Germinal center (tissue), 1 donor: Measurements from ENCODE around the gene MIB1.

Experiments
- DNase-seq: peaks from one replicate; pipeline ENCODE4 v3.0.0; 2012; ENCODE audit warnings: mixed read lengths, low spot score

The MIB1 gene

DNA sequence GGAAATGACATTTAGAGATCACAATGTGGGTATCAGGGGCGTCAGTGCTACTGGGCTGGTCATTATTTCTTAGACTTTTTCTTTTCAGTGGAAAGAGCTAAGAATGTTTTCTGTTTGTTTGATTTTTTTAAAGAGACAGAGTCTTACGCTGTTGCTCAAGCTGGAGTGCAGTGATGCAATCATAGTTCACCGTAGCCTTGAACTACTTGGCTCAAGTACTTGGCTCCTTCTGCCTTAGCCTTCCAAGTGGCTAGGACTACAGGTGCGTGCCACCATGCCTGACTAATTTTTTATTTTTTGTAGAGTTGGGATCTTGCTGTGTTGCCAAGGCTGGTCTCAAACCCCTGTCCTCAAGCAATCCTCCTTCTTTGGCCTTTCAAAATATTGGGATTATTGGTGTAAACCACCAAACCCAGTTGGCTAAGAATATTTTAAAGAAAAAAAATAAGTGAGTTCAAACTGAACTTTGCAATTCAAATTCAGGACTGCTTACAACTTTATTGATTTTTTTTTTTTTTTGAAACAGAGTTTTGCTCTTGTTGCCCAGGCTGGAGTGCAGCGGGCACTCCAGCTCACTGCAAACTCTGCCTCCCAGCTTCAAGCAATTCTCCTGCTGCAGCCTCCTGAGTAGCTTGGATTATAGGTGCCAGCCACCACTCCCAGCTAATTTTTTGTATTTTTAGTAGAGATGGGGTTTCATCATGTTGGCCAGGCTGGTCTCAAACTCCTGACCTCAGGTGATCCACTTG, 154.2 kb downstream of the MIB1 start:
- no peak for DNase-seq

DNA sequence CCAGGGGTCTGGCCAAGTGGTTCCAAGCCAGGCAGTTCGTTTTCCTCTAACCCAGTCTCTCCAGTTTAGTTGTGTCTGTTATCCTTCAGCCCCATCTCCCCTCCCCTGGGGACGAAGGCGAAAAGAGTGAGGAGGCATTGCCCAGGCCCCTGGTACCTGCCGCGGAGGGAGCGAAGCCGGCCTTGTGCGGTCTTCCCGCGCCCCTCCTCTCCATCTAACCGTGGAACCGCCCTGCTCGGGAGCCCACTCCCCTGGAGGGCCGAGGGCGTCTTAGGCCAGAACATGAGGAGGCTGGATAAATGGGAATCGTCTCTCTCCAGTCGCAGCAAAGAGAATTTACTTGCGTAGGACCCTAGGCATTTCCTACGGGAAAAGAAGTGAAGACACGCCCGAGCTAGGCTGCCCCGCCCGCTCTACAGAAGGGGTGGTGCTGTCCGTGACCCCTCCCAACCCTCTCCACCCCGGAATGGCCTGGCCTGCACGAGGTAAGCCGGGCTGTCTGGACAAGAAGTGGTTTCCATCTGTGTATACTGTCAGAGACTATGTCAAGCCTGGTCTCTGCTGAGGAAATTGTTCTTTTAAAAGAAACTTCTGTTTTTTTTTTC, 156.2 kb downstream of the MIB1 start:
- no peak for DNase-seq

DNA sequence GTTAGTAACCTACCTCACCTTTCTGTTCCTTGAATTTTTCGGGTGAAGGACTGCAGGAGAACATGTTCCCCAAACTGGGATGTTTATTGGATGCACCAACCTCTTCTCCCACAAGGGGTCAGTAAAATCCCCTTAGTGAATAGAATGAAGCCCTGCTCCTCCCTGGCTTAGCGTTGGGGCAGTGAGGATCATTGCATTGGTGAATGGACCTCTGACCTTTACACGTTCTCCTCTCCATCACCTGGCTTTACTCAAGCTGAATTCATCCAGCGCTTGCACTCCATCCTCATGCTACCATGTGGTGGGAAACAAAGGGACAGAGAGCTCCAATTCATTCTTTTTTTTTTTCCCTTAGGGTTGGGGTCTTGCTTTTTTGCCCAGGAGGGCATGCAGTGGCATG, 157.2 kb downstream of the MIB1 start:
- peak; percentile 34 for DNase-seq

DNA sequence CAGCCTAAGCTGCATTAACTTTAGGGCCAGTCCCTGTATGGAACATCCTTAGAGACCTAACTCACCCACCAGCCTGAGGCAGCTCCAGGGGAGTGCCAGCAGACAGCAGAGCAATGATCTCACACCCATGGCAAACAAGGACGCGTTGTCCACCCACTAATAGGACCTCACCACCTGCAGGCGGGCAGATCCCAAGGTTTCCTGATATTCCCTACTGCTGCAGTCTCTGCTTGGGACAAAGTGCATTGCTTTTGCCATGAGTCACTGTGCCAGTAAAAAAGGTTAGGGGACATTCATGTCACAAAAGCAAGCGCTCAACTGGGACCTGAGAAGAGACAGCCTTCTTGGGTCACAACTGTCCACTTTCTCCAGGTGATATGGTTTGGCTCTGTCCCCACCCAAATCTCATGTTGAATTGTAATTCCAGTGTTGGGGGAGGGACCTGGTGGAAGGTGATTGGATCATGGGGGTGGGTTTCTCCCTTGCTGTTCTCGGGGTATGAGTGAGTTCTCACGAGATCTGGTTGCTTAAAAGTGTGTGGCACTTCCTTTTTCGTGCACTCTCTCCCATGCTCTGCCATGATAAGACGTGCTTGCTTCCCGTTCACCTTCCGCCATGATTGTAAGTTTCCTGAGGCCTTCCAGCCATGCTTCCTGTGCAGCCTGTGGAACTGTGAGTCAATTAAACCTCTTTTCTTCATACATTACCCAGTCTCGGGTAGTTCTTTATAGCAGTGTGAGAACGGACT, 160.2 kb downstream of the MIB1 start:
- no peak for DNase-seq

DNA sequence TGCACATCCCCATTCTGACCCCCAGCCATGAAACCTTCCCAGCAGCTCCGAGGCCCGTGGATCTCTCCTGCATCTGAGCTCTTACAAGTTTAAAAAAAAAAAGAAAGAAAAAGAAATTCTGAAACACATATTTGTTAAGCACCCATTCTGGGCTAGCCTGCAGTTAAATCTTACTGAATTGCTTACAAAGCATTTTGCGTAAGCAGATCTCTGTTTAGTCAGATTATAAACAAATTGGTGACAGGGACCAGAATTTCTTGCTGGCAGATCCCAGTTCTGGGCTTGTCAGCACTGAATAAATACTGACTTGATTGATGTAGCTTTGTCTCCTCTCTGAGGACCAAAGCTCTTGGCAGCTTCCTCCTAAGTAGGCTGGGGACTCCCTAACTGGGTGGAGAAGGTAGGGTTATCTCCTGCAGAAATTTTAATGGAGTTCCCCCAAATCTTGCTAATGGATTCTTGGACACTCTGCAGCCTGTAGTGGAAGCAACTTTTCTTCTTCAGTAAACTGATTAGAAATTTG, 160.9 kb downstream of the MIB1 start:
- DNase-seq = no peak

DNA sequence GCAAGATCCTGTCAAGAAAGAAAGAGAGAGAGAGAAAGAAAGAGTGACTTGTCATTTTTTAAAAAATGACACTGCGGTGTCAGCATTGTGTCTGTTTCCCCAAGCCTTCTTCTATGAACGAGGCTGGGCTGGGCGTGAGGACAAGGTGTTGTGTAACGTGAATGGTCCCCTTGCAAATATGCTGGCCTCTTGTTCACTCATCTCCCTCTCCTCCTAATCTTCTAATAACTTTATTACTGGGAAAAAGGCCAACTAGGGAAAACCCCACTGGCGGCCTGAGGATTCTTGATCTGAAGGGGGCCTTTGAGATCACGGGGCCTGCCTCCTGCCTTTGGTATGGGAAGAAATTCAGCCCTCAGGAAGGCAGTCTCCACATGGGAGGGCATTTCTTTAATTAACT, 163.1 kb downstream of the MIB1 start:
- DNase-seq = no peak

DNA sequence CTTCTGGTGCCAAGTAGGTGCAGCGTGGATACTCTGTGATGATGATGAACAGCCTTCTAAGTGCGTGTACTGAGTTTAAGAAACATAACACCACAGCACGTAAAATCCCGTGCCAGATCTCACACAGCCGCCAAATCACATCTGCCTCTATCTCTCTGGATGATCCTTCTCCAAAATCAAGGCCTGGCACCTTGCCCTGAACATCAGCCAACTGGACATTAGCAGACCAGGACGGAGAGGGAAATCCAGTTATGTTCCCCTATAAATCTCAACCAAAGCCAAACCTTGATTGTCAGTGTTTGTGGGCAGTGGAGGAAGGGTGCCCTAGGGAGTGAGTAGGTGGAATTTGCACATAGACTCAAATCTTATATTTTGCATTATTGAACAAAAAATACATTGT, 164.3 kb downstream of the MIB1 start:
- no peak for DNase-seq

DNA sequence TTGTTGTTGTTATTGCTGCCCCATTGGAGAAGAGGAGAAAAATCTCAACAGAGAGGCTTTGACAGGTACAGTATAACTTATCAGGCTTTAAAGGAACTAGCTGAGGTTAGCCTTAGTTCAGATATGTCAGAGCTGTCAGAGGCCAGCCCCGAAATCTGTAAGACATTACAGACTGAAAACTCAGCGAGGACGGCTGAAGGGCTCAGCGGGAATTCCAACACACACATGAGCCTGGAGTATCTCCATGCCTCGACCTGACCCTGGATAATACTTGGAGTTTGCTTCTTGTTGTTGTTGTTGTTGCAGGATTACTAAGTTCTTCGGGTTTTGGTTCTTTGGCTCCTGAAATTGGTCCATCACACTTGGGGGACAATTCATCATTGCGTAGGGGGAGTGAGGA, 166.9 kb downstream of the MIB1 start:
- no peak for DNase-seq

DNA sequence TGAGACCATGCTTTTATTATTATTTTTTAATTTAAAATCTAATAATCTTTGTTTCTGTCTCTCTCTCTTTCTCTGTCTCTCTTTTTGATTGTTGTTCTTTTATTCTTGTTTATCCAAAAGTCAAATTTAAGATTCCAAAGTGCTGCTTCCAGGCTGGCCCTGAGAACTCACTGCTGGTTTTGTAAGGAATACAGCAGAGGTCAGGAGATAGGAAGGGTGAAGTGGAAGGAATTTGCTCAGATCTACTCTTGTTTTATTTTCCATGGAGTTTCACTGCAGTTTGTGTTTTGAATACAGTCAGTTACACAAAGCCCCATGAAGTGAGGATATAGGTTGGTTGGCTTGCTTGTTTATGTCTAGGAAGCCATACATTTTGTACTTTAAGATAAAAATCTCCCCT, 168.1 kb downstream of the MIB1 start:
- DNase-seq = no peak

DNA sequence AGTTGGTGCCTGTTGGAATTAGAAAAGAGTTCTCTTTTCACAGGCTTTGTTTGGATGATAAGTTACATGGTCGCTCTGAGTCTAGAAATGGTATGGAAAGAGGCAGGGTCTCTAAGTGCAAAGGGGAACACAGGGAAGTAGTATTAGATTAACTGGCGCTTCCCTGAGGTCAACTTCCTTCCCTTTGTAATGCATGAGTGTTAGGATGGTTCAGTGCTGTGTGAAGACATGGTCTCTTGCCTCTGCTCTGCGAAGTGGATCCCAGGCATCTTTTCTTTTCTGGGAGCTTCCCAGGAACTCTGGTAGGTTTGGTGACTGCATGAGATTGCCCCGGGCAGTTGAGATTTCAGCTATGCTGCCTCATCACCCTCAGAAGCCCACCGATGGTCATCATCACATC, 170.3 kb downstream of the MIB1 start:
- no peak for DNase-seq

DNA sequence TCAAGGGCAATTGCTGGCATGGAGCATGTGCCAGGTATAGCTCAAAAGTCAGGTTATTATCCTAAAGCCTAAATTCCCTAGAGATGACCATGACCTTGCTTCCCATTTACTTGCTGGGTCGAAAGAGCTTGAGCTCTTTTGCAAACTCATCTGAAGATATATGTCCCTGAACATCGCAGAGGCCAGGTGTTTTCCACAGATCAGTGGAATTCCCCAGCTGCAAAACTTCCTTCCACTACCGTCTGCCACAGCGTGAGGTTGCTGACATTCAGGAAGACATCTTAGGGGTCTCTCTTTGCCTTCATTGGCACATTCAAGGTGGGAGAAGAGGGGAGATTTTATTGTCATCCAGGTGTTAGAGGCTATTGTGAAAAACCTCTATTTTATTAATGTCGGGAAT, 171.0 kb downstream of the MIB1 start:
- DNase-seq = no peak

DNA sequence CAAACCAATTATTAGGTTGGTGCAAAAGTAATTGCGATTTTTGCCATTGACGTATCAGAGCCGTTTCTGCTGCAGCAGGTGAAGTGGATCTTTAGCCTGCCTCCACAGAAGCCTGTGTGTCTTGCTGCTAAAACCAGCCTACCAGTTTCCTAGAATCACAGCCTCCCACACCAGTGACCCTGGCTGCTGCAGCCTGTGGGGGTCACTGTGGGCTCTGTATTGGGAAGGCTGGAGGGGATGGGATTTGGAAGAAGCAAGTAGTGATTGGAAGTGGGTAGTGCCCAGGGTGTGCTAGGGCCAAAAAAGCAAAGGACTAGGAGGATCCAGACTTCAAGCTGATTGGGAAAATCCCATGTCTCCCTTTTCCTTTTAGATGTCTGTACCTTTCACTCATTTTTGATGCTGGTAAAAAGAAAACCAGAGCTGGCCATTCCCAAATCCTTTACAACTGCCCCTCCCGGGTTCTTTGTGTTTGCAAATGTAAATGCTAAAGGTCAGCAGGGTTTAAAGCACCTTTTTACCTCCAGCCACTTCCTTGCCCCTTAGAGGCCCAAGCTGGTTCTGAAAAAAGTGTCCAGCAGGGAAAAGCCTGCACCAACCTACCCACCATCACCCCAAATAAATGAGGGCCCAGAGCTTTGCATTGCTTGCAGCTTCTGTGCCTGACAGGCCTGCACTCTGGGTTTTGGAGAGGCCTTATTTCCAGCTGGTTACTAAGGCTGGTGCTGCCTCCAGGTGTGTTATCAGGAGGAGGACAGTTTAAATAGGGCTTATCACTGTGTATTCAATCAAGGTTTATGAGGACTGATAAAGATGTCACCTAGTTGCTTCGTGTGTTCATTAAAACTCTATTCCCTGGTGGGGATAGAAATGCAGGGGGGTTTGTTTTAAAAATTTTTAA, 172.0 kb downstream of the MIB1 start:
- DNase-seq = no peak

DNA sequence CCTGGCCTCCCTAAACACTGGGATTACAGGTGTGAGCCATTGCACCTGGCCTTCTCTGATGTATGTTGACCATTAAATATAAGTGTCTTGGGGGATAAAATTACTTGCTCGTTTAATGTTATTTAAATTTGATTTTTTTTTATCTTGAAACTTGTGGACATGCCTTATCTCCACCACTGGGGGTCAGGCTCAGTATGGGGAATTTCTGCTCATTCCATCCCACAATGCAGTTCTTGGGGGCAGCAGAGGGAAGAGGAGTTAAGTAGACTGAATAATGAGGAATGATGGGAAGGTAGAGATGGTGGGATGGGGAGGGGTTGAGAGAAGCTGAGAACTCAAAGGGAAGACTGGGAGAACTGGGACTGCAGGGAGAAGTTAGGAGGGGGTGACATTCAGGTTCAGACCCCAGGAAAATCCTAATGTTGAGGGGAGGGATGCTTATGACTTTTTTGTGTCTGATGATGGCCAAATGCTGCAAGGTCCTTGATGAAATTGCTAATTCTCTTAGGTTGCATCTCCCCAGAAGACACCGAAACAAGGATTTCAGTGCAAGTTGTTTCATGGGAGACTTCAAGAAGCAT, 174.2 kb downstream of the MIB1 start:
- no peak for DNase-seq

DNA sequence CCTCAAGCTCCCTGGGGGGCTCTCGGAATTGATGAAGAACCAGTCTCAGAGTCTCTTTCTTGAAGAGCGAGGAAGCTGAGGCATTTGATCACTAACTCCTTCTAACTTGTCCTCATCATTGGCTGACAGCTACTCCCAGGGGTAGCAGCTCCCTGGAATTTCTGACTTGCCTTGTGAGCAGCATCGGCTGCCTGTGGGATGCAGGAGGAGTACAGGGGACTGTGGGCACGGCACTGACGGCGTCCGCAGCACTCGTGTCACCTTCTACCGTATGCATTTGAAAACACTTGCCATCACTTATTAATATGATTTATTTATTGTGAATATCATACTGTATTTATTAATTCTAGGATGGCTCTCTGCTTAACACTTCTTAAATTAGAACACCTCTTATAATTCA, 175.0 kb downstream of the MIB1 start:
- DNase-seq = no peak

DNA sequence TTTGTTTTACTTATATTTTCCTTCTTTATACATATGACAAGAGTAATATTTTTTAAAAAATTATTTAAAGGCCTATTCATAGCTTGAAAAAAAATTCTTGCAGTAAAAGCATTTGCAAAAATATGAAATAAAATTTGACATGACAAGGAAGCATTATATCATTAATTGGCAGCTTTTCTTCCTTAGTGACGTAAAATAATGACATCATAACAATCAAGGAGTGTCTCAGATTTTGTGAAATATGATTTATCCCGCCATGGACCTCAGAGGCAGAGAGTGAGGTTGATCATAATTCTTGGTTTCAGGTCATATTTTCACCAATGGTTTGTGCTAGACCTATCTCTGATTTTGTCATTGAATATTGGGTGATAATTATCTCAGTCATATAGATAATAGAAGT, 176.0 kb downstream of the MIB1 start:
- no peak for DNase-seq

DNA sequence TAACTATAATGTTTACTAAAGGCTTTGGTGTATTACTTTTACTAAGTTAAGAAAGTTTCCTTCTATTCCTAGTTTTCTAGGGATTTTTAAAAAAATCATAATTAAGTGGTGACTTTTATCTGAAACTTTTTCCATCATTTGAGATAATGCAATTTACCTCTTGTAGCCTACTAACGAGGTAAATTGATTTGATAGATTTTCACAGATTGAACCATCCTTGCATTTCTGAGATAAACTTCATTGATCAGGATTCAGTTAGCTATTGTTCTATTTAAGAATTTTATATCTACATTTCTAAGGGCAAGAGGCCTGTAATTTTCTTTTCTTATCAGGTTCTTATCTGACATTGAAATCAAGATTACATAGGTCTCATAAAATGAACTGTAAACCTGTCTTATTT, 178.1 kb downstream of the MIB1 start:
- no peak for DNase-seq
